Naive B cell (primary cell): Measurements from ENCODE around the gene SHC3. TPM values are rescaled to one million over a fixed set of nuclear protein-coding genes. Genes with fewer than 3 reads are reported as not detected.

Experiments used
- ATAC-seq, 2 donors: fragments of 150-1000 bp; cut with Tn5 transposase; 2 replicates each; pipeline ENCODE4 v1.10.0; 2021; ENCODE audit warnings: low read depth in 2 of 2, mild to moderate bottlenecking in 2 of 2, moderate library complexity in 2 of 2
- DNase-seq: peaks from one replicate; pipeline ENCODE4 v3.0.0; 2022
- H3K27ac Mint-ChIP-seq, 6 donors: one replicate each; pipeline ENCODE4 v1.8.0; 2020 to 2022; ENCODE audit warnings: mild to moderate bottlenecking in 6 of 6, mixed read lengths in 6 of 6, moderate library complexity in 5 of 6, inconsistent platforms in 2 of 6
- H3K27me3 Mint-ChIP-seq, 3 donors: one replicate each; pipeline ENCODE4 v1.8.0; 2021 to 2022; ENCODE audit warnings: mixed read lengths in 3 of 3, mild to moderate bottlenecking in 1 of 3
- H3K36me3 Mint-ChIP-seq, 2 donors: one replicate each; pipeline ENCODE4 v1.8.0; 2020 to 2022; ENCODE audit warnings: mixed read lengths in 2 of 2, inconsistent platforms in 1 of 2, mild to moderate bottlenecking in 1 of 2
- H3K4me1 Mint-ChIP-seq, 3 donors: one replicate each; pipeline ENCODE4 v1.8.0; 2020 to 2022; ENCODE audit warnings: mixed read lengths in 3 of 3, inconsistent platforms in 1 of 3, mild to moderate bottlenecking in 1 of 3, moderate library complexity in 1 of 3
- H3K4me3 Mint-ChIP-seq, 8 donors: one replicate each; pipeline ENCODE4 v1.8.0; 2020 to 2022; ENCODE audit warnings: mild to moderate bottlenecking in 8 of 8, mixed read lengths in 8 of 8, moderate library complexity in 8 of 8, inconsistent platforms in 2 of 8
- H3K9me3 Mint-ChIP-seq, 7 donors: one replicate each; pipeline ENCODE4 v1.8.0; 2020 to 2022; ENCODE audit warnings: mixed read lengths in 7 of 7, mild to moderate bottlenecking in 5 of 7, inconsistent platforms in 2 of 7, moderate library complexity in 1 of 7
- polyA plus RNA-seq, 6 donors: library from polyadenylated mRNA; unstranded; fragments of 300-500 nt; fragmentation: Illumina TruSeq; gene quantifications; one replicate each; pipeline ENCODE4 v1.2.3, GENCODE V29; 2021; ENCODE audit warnings: low read depth in 6 of 6

The SHC3 gene
- polyA plus RNA-seq, 6 donors from 2014 or later, result 0.04 to 0.24 TPM; not detected in 4

DNA sequence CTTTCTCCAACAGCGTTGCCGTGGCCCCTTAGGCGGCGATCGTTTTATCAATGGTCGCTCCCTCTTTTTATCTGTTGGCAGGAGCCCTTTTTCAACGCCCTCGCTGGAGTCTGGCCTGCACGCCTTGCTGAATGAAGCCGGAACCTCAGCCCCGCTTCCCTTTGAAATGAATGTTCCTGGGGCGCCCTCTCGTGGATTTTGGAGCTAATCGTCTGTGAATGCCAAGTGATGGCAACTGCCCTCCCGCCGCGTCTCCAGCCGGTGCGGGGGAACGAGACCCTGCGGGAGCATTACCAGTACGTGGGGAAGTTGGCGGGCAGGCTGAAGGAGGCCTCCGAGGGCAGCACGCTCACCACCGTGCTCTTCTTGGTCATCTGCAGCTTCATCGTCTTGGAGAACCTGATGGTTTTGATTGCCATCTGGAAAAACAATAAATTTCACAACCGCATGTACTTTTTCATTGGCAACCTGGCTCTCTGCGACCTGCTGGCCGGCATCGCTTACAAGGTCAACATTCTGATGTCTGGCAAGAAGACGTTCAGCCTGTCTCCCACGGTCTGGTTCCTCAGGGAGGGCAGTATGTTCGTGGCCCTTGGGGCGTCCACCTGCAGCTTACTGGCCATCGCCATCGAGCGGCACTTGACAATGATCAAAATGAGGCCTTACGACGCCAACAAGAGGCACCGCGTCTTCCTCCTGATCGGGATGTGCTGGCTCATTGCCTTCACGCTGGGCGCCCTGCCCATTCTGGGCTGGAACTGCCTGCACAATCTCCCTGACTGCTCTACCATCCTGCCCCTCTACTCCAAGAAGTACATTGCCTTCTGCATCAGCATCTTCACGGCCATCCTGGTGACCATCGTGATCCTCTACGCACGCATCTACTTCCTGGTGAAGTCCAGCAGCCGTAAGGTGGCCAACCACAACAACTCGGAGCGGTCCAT, 177.4 kb downstream of the SHC3 start:
- peak; percentile 61 for DNase-seq
- peak overlapping the region in 1 of 8 donors; percentile 25 for H3K4me3 Mint-ChIP-seq
- H3K4me1 Mint-ChIP-seq, result peaks cover 7 to 9% (median 7%) of the 10 kb centered on the region in 3 donors
- no peaks in the 10 kb centered on the region for H3K36me3 Mint-ChIP-seq
- H3K27ac Mint-ChIP-seq, result peak overlapping the region in 1 of 6 donors; percentile 80
- ATAC-seq, result peak; percentile 49 to 64
- peaks cover 0 to 1% (median 0%) of the 10 kb centered on the region in 7 donors for H3K9me3 Mint-ChIP-seq
- peaks cover 13 to 26% (median 24%) of the 10 kb centered on the region in 3 donors for H3K27me3 Mint-ChIP-seq

- H3K27me3 Mint-ChIP-seq, result peaks cover 13 to 33% (median 29%) of the 10 kb centered on the region in 3 donors
- no peak for DNase-seq
Observed at GRCh38 chr9:89000371-89000781, 178.2 kb downstream of the SHC3 start.

GRCh38 chr9:88998911-88999310, 179.7 kb downstream of the SHC3 start:
- Mint-ChIP-seq H3K9me3 (peaks cover 0 to 1% (median 0%) of the 10 kb centered on the region in 7 donors), H3K4me1 (peaks cover 7 to 9% (median 7%) of the 10 kb centered on the region in 3 donors), H3K27ac (peak overlapping the region in 1 of 6 donors; percentile 49), H3K27me3 (peaks cover 18 to 47% (median 42%) of the 10 kb centered on the region in 3 donors), H3K4me3 (no peak overlapping the region), H3K36me3 (no peaks in the 10 kb centered on the region)
- ATAC-seq, result no peak
- DNase-seq, result no peak

More at GRCh38 chr9:89000371-89000781, 178.2 kb downstream of the SHC3 start:
- no peak for ATAC-seq
- H3K36me3 Mint-ChIP-seq, result no peaks in the 10 kb centered on the region
- peaks cover 0 to 1% (median 0%) of the 10 kb centered on the region in 7 donors for H3K9me3 Mint-ChIP-seq
- H3K4me3 Mint-ChIP-seq, result no peak overlapping the region
- H3K4me1 Mint-ChIP-seq, result peaks cover 7 to 9% (median 7%) of the 10 kb centered on the region in 3 donors
- no peak overlapping the region for H3K27ac Mint-ChIP-seq

DNA sequence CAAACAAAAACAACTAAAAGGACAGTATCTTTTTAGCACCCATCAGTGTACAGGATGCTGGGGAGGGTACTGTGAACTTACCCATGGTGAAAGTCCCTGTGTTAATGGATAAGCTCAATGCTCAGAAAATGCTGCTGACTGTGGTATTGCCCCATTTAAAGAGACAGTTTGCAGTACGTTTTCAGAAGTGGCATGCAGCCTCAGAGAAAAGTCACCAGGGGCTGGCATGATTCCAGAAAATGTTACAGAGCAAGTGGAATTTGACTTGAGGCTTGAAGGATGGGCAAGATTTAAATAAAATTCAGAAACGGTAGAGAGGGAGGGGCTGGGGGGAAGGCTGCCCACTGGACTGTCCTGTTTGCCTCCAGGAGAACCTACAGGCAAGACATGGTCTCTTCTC, 180.1 kb downstream of the SHC3 start:
- DNase-seq (no peak), ATAC-seq (no peak)
- Mint-ChIP-seq H3K9me3 (peaks cover 0 to 1% (median 0%) of the 10 kb centered on the region in 7 donors), H3K4me3 (no peak overlapping the region), H3K36me3 (no peaks in the 10 kb centered on the region), H3K4me1 (peaks cover 7 to 9% (median 7%) of the 10 kb centered on the region in 3 donors), H3K27me3 (peaks cover 21 to 51% (median 46%) of the 10 kb centered on the region in 3 donors), H3K27ac (peak overlapping the region in 1 of 6 donors; percentile 49)

GRCh38 chr9:88997646-88998045, 181.0 kb downstream of the SHC3 start:
- Mint-ChIP-seq H3K9me3 (peaks cover 0 to 1% (median 0%) of the 10 kb centered on the region in 7 donors), H3K27ac (peak overlapping the region in 1 of 6 donors; percentile 58), H3K4me3 (no peak overlapping the region), H3K4me1 (peaks cover 7 to 9% (median 7%) of the 10 kb centered on the region in 3 donors), H3K27me3 (peaks cover 27 to 52% (median 47%) of the 10 kb centered on the region in 3 donors), H3K36me3 (no peaks in the 10 kb centered on the region)
- DNase-seq (no peak), ATAC-seq (no peak)

DNA sequence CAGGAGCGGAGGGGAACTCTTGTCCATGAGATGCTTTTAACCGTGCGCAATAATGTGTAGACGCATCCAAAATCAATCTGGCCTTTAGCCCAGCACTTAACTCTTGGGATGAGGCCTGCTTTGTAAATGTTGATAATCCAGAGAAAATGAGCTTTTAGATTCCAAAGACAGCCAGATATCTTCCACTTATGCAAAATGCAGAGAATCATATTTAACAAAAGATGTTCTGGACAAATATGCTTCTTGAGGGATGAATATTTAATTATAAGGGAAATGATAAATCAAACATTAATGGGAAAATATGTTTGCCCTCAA, 181.7 kb downstream of the SHC3 start:
- peaks cover 30 to 52% (median 47%) of the 10 kb centered on the region in 3 donors for H3K27me3 Mint-ChIP-seq
- ATAC-seq (no peak), DNase-seq (no peak)
- H3K4me3 Mint-ChIP-seq, result no peak overlapping the region
- H3K27ac Mint-ChIP-seq, result no peak overlapping the region
- no peaks in the 10 kb centered on the region for H3K36me3 Mint-ChIP-seq
- H3K9me3 Mint-ChIP-seq, result peaks cover 0 to 2% (median 0%) of the 10 kb centered on the region in 7 donors
- peaks cover 9 to 13% (median 12%) of the 10 kb centered on the region in 3 donors for H3K4me1 Mint-ChIP-seq

- Mint-ChIP-seq H3K4me3 (no peak overlapping the region), H3K27ac (peak overlapping the region in 1 of 6 donors; percentile 12), H3K4me1 (peaks cover 12 to 16% (median 13%) of the 10 kb centered on the region in 3 donors), H3K27me3 (peaks cover 31 to 50% (median 46%) of the 10 kb centered on the region in 3 donors), H3K9me3 (peaks cover 0 to 3% (median 0%) of the 10 kb centered on the region in 7 donors), H3K36me3 (no peaks in the 10 kb centered on the region)
- ATAC-seq (no peak), DNase-seq (no peak)
Observed at GRCh38 chr9:88996046-88996920, 182.3 kb downstream of the SHC3 start.

GRCh38 chr9:88995627-88996026, 183.0 kb downstream of the SHC3 start:
- no peak overlapping the region for H3K4me3 Mint-ChIP-seq
- H3K36me3 Mint-ChIP-seq, result no peaks in the 10 kb centered on the region
- ATAC-seq (no peak), DNase-seq (no peak)
- peaks cover 25 to 50% (median 42%) of the 10 kb centered on the region in 3 donors for H3K27me3 Mint-ChIP-seq
- peaks cover 6 to 11% (median 6%) of the 10 kb centered on the region in 3 donors for H3K4me1 Mint-ChIP-seq
- peaks cover 0 to 3% (median 0%) of the 10 kb centered on the region in 7 donors for H3K9me3 Mint-ChIP-seq
- no peak overlapping the region for H3K27ac Mint-ChIP-seq

- peaks cover 0 to 2% (median 0%) of the 10 kb centered on the region in 7 donors for H3K9me3 Mint-ChIP-seq
- DNase-seq (no peak), ATAC-seq (no peak)
- no peak overlapping the region for H3K4me3 Mint-ChIP-seq
- H3K27me3 Mint-ChIP-seq, result peaks cover 23 to 55% (median 47%) of the 10 kb centered on the region in 3 donors
- no peak overlapping the region for H3K27ac Mint-ChIP-seq
- H3K36me3 Mint-ChIP-seq, result no peaks in the 10 kb centered on the region
- peaks cover 5 to 15% (median 6%) of the 10 kb centered on the region in 3 donors for H3K4me1 Mint-ChIP-seq
Observed at GRCh38 chr9:88995200-88995577, 183.4 kb downstream of the SHC3 start.

- Mint-ChIP-seq H3K4me3 (no peak overlapping the region), H3K4me1 (peaks cover 8 to 19% (median 11%) of the 10 kb centered on the region in 3 donors), H3K27ac (no peak overlapping the region), H3K9me3 (peaks cover 0 to 1% (median 0%) of the 10 kb centered on the region in 7 donors), H3K36me3 (no peaks in the 10 kb centered on the region), H3K27me3 (peaks cover 25 to 60% (median 51%) of the 10 kb centered on the region in 3 donors)
- ATAC-seq (no peak), DNase-seq (no peak)
Observed at GRCh38 chr9:88994469-88995199, 184.0 kb downstream of the SHC3 start.

DNA sequence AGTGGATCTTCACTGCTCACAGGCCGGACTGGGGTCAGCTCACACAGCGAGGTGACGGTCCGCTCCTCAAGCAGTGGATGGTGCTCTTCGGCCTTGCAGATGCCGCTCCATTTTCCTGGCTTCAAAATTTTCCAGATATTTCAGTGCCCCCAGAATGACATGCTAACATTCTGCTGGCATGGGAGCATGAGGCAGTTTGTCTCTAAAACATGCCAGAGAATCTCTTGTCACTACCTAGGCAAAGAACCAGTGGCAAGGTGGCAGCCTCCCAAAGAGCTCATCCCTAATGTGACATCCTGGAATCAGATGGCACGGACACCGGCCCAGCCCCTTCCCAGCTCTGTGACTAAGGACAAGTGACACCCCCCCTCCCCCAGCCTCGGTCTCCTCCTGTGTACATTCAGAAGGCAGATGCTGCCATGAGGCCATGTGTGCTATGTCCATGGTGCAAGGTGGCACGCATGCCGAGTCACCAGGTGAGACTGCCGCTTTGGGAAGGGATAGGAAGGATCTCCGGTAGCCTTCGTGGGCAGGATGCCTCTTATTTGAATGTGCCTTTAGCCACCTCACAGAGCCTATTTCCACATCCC, 184.7 kb downstream of the SHC3 start:
- Mint-ChIP-seq H3K27ac (no peak overlapping the region), H3K4me1 (peaks cover 15 to 25% (median 18%) of the 10 kb centered on the region in 3 donors), H3K4me3 (no peak overlapping the region), H3K27me3 (peaks cover 31 to 63% (median 58%) of the 10 kb centered on the region in 3 donors), H3K36me3 (no peaks in the 10 kb centered on the region), H3K9me3 (peaks cover 0 to 1% (median 0%) of the 10 kb centered on the region in 7 donors)
- ATAC-seq (no peak), DNase-seq (no peak)

GRCh38 chr9:88993327-88993726, 185.3 kb downstream of the SHC3 start:
- no peaks in the 10 kb centered on the region for H3K36me3 Mint-ChIP-seq
- ATAC-seq (no peak), DNase-seq (no peak)
- no peak overlapping the region for H3K4me3 Mint-ChIP-seq
- no peak overlapping the region for H3K27ac Mint-ChIP-seq
- peaks cover 15 to 26% (median 19%) of the 10 kb centered on the region in 3 donors for H3K4me1 Mint-ChIP-seq
- H3K27me3 Mint-ChIP-seq, result peaks cover 38 to 63% (median 59%) of the 10 kb centered on the region in 3 donors
- H3K9me3 Mint-ChIP-seq, result peaks cover 0 to 1% (median 0%) of the 10 kb centered on the region in 7 donors
